Kidney epithelial cell (primary cell): Measurements from ENCODE around the gene CCDC120. TPM values are rescaled to one million over a fixed set of nuclear protein-coding genes. Genes with fewer than 3 reads are reported as not detected.

ENCODE experiments used
- DNase-seq: peaks from one replicate; pipeline ENCODE4 v3.0.0-alpha.2; 2010; ENCODE audit warnings: low read depth
- H3K27me3 ChIP-seq: 2 replicates; pipeline ENCODE4 v1.6.0; 2011; ENCODE audit warnings: low read length; ENCODE audit not compliant: control insufficient read depth, insufficient read depth
- H3K36me3 ChIP-seq: 2 replicates; pipeline ENCODE4 v1.5.1; 2011; ENCODE audit warnings: low read length; ENCODE audit not compliant: control insufficient read depth, insufficient read depth
- H3K4me3 ChIP-seq: 2 replicates; pipeline ENCODE4 v1.5.1; 2011; ENCODE audit warnings: low read depth, mild to moderate bottlenecking, control low read depth, low read length
- total RNA-seq: library from RNA; depleted of rRNA; stranded (reverse); fragments of >200 nt; gene quantifications from 2 replicates; pipeline ENCODE4 v1.2.3, GENCODE V29; 2015
- TF ChIP-seq, protein P1 (sequence below): IDR thresholded peaks from 2 replicates; pipeline ENCODE4 v1.5.1; 2011; ENCODE audit warnings: mild to moderate bottlenecking, moderate library complexity, low read length, control low read depth, inconsistent platforms; ENCODE audit not compliant: insufficient read depth, poor library complexity, severe bottlenecking

The CCDC120 gene
- total RNA-seq, 1 donor from 2014 or later, result 6.4 TPM

DNA sequence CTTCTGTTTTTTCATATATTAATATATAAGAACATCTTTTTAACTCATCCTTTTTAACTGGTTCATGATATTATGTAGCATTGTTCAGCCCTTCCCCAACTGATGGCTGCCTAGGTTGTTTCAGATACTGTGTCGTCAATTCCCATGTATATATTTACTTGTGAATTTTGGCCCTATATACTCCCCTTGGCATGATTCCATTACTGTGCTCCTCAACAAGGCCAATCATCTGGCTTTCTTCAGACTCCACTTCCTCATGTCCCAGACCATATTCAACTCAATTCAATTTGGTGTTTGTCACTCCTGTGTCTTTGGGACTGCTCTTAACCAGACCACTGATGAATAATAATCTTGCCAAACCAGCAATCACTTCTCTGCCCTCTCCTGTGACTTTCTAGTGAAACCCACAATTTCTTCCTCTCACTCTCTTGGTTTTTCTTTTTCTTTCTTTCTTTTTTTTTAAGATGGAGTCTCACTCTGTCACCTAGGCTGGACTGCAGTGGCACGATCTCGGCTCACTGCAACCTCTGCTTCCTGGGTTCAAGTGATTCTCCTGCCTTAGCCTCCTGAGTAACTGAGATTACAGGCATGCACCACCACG, 23.6 kb downstream of the CCDC120 start:
- Histone ChIP-seq H3K27me3 (no peaks in the 10 kb centered on the region), H3K36me3 (no peaks in the 10 kb centered on the region), H3K4me3 (no peak overlapping the region)
- TF ChIP-seq, protein P1, sequence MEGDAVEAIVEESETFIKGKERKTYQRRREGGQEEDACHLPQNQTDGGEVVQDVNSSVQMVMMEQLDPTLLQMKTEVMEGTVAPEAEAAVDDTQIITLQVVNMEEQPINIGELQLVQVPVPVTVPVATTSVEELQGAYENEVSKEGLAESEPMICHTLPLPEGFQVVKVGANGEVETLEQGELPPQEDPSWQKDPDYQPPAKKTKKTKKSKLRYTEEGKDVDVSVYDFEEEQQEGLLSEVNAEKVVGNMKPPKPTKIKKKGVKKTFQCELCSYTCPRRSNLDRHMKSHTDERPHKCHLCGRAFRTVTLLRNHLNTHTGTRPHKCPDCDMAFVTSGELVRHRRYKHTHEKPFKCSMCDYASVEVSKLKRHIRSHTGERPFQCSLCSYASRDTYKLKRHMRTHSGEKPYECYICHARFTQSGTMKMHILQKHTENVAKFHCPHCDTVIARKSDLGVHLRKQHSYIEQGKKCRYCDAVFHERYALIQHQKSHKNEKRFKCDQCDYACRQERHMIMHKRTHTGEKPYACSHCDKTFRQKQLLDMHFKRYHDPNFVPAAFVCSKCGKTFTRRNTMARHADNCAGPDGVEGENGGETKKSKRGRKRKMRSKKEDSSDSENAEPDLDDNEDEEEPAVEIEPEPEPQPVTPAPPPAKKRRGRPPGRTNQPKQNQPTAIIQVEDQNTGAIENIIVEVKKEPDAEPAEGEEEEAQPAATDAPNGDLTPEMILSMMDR, result no peak
- DNase-seq, result no peak

- TF ChIP-seq, protein P1, result no peak
- DNase-seq, result no peak
- Histone ChIP-seq H3K36me3 (no peaks in the 10 kb centered on the region), H3K4me3 (no peak overlapping the region), H3K27me3 (no peaks in the 10 kb centered on the region)
Observed at GRCh38 chrX:49089553-49089952, 30.8 kb downstream of the CCDC120 start.

DNA sequence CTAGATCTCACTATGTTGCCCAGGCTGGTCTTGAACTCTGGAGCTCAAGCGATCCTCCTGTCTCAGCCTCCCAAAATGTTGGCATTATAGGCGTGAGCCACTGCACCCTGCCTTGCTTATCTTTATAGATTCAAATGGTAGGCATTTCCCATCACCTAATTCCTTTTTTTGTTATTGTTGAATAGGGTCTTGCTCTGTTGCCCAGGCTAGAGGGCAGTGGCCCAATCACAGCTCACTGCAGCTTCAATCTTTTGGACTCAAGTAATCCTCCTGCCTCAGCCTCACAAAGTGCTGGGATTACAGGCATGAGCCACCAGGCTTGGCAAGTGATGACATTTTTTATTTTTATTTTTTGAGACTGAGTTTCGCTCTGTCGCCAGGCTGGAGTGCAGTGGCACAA, 37.6 kb downstream of the CCDC120 start:
- DNase-seq, result no peak
- no peaks in the 10 kb centered on the region for H3K27me3 ChIP-seq
- no peak overlapping the region for H3K4me3 ChIP-seq
- H3K36me3 ChIP-seq, result no peaks in the 10 kb centered on the region
- TF ChIP-seq, protein P1, result no peak

DNA sequence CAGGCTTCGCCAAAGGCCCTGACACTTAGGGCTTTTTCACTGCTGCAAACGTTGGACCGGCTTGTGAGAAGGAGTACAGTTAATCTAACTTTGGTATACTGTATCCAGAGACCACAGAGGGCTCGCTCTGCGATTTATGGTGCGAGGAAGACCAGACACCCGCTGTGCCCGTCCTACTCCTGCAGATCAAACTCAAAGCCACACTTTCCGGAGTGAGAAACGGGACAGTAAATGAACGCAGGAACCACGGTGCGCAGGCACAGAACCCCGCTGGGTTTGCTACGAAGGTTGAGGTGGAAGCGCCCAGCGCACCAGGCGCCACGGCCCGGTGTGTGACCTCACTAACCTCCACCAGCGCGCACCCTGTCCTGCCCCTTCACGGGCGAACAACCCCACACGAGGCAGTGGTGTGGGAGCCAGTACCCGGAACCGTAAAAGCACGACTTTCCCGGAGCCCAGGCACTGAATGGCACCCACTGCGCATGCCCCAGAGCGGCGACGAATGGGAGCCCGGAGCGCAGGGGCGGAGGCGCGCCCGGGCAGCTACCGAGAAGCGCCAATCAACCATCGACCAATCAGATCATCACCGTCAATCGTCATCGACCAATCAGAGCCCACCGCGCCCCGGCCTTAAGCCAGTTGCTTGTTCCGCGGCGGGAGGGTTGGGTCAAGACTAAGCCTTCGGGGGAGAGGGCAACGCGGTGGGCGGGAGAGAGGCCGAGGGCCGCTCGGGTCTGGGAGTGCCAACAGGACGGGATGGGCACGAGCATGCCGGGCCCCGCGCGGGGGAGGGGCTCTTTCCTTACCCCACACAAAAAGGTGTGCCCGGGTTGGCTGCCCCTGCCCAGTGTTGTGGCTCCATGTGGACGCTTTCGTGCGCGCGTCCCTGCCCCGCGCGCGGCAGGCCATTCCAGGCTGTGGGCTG, 42.2 kb downstream of the CCDC120 start:
- TF ChIP-seq, protein P1, result no peak
- peak; percentile 65 for DNase-seq
- Histone ChIP-seq H3K4me3 (peak overlapping the region; percentile 60), H3K27me3 (no peaks in the 10 kb centered on the region), H3K36me3 (no peaks in the 10 kb centered on the region)

DNA sequence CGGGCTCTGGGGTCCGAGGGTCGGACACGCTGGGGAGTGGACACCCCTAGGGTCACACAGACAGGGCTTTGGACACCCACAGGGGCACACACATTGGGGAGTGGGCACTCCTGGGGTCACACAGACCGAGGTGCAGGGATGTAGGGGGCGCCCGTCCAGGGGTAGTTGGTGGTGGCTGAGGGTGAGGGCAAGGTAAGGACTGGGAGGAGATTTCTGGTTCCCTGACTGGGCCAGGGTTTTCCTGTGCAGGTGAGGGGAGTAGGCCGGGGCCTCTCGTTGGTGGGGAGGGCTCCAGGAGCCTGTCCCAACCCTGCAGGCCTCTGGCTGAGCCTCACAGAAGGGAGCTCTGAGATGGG, 42.8 kb downstream of the CCDC120 start:
- Histone ChIP-seq H3K27me3 (no peaks in the 10 kb centered on the region), H3K4me3 (peak overlapping the region; percentile 45), H3K36me3 (no peaks in the 10 kb centered on the region)
- no peak for DNase-seq
- TF ChIP-seq, protein P1, result no peak
